HG02884 (cell line): Measurements from ENCODE around the gene GMPR2.

Experiments used
- ATAC-seq: cut with Tn5 transposase; IDR thresholded peaks from one replicate; pipeline ENCODE4 v1.9.1; 2021; ENCODE audit warnings: mild to moderate bottlenecking, moderate library complexity; ENCODE audit not compliant: unreplicated experiment

The GMPR2 gene

DNA sequence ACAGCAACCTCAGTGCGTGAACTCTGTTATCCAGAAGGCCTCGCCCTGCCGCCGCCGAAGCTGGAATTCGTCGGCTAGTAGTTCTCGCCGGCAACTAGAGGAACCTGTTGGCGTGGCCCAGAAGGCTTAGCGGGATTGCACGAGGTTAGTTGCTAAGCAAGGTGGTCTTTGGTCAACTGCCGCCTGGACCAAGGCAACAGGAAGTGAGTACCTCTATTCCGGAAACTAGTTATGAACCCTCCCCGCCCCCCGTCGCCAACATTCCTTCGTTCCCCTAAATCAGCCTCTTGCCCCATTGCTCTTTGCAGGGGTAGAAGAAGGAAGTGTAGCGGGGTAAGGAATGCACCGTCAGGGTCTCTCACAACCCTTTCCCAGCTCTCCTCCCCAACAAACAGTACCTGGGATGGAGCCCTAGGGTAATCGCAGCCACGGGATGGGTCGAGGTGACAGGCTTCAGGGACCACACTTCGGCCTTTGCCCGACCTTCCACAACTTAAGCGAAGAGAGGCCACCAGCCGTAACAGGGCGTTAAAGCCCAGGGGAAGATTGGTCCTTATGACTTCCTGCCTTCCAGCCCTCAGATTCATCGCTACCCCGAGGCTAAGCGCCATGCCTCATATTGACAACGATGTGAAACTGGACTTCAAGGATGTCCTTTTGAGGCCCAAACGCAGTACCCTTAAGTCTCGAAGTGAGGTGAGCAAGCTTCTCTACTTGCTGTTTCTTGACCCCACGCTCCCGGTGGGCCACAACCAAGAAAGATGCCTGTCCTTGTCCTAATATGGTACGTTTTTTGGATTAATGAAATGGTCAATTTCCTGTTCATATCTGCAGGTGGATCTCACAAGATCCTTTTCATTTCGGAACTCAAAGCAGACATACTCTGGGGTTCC lies at the start of gene GMPR2:
Gene GMPR2, plus strand, starts transcription at position 285 of the 893 bp plus-strand sequence. Its CDS starts 325 bp downstream, at position 610.
- peak; percentile 39 for ATAC-seq

DNA sequence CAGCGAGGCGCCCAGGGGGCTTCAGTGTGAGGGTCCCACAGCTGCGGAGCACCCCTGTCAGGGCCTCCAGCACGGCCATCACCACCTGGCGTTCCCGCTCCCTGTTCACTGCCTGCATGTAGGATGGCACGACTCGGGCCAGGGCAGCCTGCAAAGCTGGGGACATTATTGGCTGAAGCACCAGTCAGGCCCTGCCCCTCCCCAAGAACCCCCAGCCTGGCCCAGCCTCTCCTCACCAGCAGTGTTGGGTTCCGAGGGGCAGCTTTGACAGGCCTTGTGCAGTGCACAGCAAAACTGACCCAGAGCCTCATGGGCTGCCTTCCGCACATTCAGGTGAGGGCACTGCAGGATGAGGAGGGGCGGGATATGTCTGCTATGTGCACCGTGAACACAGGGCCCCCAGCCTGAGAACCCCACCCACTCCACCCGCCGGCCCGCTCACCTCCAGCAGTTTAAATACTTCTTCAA lies 49.7 kb upstream of the GMPR2 start:
- no peak for ATAC-seq

DNA sequence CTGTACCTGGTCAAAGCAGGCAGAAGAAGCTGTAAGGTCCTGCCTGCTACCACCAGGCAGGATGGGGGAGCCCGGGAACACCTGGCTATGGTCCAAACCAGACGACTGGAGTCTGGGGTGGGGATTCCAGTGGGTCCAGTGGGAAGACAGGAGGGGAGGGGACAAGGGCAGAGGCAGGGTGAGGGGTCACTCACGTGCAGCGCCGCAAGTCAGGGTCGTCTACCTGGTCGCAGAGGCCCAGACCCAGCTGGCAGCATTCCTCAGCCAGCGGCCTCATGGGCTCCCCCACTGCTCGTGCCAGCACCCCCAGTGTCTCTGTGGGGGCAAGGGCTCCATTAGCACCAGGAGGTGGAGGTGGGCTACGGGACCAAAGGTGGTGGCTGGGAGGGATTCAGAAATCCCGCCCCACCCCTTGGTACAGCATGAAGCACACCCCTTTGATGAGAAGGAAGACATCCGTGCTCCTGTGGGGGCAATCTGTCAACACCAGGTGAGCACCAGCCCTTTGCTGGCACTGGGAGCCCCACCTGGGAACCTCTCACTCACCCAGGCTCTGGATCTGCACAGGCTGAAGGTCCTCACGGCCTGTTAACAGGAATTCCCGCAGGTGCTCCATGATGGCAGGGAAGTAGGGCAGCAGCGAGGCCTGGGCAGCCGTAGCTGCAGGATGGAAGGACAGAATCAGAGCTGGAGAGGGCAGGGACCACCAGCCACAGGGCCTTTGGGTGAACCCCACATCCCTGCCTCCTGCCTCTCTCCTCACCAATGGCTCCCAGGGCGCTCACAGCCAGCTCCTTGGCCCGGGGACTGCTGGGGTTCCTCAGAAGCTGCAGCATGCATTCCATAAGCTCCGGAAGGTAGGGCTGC lies 48.4 kb upstream of the GMPR2 start:
- no peak for ATAC-seq

GRCh38 chr14:24185026-24185425 lies 47.7 kb upstream of the GMPR2 start:
- no peak for ATAC-seq

DNA sequence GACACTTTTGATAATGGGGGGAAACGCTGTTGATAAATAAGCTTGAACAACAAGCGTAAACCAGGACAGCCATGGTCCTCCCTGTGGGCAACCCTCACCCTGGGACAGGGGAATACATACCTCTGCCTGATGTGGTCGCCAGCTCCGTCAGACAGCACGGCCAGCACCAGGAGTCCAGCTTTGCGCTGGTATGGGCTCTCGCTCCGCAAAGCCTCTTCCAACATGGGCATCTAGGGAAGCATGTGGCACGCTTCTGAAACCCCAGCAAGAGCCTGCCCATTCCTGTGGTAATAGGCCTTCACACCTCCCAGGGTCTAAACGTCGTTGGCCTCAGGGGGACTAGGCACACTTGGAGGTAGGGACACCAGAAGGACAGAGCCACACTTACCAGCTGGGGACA lies 47.0 kb upstream of the GMPR2 start:
- ATAC-seq = no peak

DNA sequence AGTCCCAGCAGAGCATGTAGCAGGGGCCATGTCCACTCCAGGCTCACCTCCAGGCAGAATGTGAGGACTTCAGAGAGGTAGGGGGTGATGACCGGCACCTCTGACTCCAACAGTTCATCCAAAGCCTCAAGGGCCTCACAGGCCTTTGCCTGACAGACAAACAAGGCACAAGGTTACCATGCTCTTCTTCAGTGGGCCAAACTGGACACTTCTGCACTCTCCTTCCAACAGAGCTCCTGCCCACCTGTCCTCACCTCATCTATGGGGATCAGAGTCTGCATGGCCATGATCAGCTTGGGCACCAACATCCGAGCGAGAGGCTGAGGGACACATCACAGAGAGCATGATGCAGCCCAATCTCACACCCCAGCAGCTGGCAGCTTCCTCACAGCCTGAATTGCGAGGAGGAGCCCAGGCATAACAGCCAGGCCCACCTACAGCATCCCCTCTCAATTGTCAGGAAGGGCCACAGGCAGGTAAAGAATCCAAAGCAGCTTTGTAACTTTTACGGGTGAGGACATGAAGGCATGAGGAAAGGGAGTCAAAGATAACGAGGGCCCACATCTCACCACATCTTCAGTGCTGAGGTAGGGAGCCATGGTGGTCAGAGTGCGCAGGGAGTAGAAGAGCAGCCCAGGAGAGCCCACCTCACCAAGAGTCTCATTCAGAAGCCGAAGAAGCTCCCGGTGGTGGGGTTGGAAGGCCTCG lies 45.7 kb upstream of the GMPR2 start:
- ATAC-seq = no peak

DNA sequence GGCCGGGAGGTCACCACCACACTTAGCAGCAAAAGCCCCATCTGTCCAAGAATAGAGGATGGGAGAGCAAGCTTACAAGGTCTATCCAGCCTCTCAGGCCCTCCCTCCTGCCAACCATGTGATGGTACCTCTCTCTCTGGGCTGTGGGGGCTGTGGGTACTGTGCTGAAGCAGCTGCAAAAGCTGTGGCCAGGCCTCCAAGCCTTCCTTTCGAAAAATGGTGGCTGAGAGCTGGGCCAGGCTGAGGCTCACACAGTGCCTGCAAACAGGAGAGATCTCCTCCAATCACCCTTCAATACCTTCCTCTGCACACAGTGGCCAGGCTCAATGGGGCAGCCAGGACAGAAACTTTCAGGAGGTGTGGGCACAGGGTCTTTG lies 45.2 kb upstream of the GMPR2 start:
- ATAC-seq = no peak

- peak; percentile 87 for ATAC-seq
Observed at GRCh38 chr14:24188251-24189058, 44.3 kb upstream of the GMPR2 start, which contains the start of gene IPO4. Gene IPO4, minus strand, starts transcription at chr14:24188816. Its CDS starts 29 bp downstream, at chr14:24188787.

DNA sequence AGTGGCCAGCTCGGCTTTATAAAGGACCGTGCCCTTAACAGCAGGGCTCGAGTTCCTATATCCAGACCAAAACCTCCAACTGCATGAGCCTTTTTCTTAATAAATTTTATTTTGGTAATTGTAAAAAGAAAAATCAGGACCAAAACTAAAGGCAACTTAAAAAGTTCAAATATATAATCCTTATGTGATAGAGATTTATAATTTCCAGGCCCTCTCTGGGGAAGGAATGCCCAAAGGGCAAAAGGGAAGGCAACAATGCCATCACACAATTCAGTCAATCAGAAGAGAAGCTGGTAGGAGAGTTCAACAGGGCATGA lies 43.7 kb upstream of the GMPR2 start:
- no peak for ATAC-seq

DNA sequence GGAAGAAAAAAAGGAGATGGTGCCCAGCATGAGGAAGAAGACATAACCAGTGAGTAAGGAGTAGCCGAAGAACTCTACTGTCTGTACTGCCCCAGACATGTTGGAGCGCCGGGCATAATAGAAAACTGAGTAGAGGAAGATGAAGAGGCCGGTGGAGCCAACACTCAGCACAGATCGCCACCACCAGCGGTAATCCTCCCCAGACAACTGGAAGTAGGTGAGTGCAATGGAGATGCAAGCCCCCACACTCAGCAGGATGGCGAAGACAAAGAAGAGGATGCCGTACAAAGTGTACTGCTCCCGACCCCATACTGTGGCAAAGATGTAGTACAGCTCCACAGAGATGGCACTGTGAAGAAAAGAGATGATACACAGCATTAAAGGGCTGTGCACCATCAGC lies 43.3 kb upstream of the GMPR2 start:
- no peak for ATAC-seq

GRCh38 chr14:24190416-24190815 lies 42.3 kb upstream of the GMPR2 start:
- ATAC-seq = no peak

DNA sequence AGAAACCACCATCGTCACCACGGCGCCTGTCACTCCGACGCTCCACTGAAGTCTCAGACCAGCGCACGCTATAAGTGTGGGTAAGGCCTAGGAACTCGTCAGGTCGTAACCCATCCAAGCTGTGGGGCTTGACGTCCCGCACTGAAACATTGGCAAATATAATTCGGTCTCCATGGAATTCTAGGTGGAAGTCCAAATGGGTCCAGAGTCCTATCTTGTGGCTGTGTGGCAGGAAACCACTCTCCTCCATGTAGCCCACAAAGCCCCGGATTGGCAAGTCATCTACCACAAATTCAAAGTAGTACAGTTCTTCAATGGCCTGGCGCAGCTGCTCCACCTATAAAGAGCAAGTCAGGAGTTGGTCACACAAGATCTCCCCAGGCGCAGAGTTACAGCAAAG lies 39.8 kb upstream of the GMPR2 start:
- no peak for ATAC-seq

GRCh38 chr14:24194186-24194872 lies 38.4 kb upstream of the GMPR2 start:
- ATAC-seq = no peak

DNA sequence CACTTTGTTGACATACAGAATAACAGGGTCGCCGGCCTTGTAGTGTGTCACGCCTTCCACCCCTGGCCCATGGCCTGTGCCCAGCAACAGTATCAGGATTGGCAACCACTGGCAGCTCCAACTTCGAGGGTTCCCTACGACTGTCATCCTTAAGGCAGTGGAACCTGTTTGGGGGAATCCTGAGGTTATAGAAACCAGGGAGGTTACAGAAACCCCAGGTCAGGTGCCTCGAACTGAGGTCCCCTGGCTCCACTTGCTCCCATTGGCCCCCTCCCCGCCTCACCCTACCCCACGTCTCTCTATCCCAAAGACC lies 37.9 kb upstream of the GMPR2 start:
- ATAC-seq = no peak

DNA sequence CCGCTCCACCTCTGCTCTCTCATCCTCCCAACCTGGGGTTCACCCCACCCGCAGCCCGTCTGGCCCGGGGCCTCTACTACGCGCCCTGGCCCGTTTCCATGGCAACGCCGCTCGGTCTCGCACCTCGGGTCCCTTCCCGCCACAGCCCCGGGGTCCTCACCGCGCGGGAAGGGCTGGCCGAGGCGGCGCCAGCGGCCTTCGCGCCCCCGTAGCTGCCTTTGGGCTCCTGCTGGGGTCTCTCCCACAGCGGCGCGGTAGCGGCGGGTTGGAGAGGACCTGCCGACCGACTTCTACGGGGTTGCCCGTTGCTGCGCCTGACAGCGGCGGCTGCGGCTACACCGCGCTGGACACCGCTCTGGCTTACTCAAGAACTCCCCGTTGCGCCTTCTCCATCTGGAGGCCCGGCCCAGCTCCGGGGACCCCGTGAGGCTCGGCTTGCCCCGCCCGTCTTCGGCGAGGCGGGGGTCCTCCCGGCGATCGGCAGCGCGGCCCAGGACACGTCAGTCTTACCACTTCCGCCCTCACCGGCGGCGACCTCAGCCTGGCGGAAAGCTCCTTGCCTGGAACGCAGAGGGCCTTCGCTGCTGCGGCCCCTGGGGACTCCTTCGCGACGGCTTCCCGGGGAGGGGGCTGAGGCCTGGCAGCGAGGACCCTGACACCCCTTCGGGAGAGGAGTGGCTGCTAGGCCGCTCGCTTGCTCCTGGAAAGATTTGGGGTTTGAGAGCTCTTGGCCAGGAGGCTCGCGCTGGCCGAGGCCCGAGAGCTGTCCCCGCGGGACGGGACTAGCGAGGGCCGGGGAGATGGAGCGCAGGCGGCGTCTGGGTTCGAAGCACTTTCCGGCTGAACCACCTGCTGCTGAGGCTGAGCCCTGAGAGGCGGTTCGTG lies 37.3 kb upstream of the GMPR2 start, which contains the start of gene TM9SF1:
Gene TM9SF1, minus strand, starts transcription at position 256 of the 885 bp plus-strand sequence. CDS start 422 bp downstream, outside the sequence.
- peak; percentile 69 for ATAC-seq

- peak; percentile 21 for ATAC-seq
Observed at GRCh38 chr14:24196071-24197055, 36.4 kb upstream of the GMPR2 start.

DNA sequence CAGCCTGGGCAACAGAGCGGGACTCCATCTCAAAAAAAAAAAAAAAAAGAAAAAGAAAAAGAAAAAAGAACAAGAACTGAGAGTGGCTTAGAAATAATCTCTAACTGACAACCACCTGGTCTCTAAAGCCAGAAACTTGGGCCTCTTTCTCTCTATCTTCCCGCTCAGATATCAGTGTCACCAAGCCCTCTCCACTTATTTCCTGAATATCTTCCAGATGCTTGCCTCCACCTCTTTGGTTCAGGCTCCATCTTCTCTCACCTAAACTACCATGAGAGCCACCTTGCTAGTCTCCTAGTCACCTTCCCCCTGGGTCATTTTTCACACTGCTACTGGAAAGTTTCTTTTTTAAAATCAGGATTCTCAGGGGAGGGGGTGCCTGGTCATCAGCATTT lies 35.7 kb upstream of the GMPR2 start:
- no peak for ATAC-seq
